Vagina (tissue), 2 donors: ENCODE results near the gene GPM6B. TPM values are rescaled to one million over a fixed set of nuclear protein-coding genes. Genes with fewer than 3 reads are reported as not detected.

Experiments used
- DNase-seq, 2 donors: peaks; one replicate each; pipeline ENCODE4 v3.0.0-alpha.2; 2017; ENCODE audit errors: extremely low spot score in 2 of 2
- H3K27ac ChIP-seq: fragments of 200-600 bp; sonication (generic); one replicate; pipeline ENCODE4 v1.5.1; 2019
- H3K27me3 ChIP-seq: fragments of 200-600 bp; sonication (generic); one replicate; pipeline ENCODE4 v1.5.1; 2019
- H3K36me3 ChIP-seq, 2 donors: fragments of 200-600 bp; sonication (generic); one replicate each; pipeline ENCODE4 v1.5.1; 2017 to 2019
- H3K4me1 ChIP-seq: fragments of 200-600 bp; sonication (generic); one replicate; pipeline ENCODE4 v1.5.1; 2019
- H3K4me3 ChIP-seq, 2 donors: fragments of 200-600 bp; sonication (generic); 1 replicate in 1 of 2; 2 replicates in 1 of 2; pipeline ENCODE4 v1.5.1; 2016 to 2019
- H3K9me3 ChIP-seq: fragments of 200-600 bp; sonication (generic); one replicate; pipeline ENCODE4 v1.5.1; 2019
- POLR2A ChIP-seq, 2 donors: fragments of 450-650 bp; IDR thresholded peaks; one replicate each; pipeline ENCODE4 v1.6.1; 2017; ENCODE audit warnings: antibody characterized with exemption in 2 of 2, mild to moderate bottlenecking in 2 of 2, moderate library complexity in 2 of 2
- POLR2AphosphoS5 ChIP-seq, 2 donors: sonication (generic); formaldehyde crosslinking; IDR thresholded peaks; one replicate each; pipeline ENCODE4 v1.9.0; 2017; ENCODE audit warnings: antibody characterized with exemption in 2 of 2, mild to moderate bottlenecking in 2 of 2, low read depth in 1 of 2; ENCODE audit not compliant: insufficient read depth in 1 of 2
- intact Hi-C: fragments of 100-400 bp; cut with DNase I; formaldehyde crosslinking; loops from one replicate; pipeline ENCODE4 v1.15.1; 2023
- total RNA-seq: library from RNA; depleted of rRNA; stranded (reverse); fragments of >200 nt; gene quantifications from one replicate; pipeline ENCODE4 v1.2.3, GENCODE V29; 2016
- TF ChIP-seq, protein P1 (sequence below), 3 experiments: fragments of 450-650 bp in 2 of 3; fragments of 200-600 bp in 1 of 3; sonication (generic) in 1 of 3; IDR thresholded peaks; one replicate each; pipeline ENCODE4 v1.5.1; 2017 to 2019; ENCODE audit warnings: antibody characterized with exemption in 3 of 3, mild to moderate bottlenecking in 2 of 3, moderate library complexity in 2 of 3

GPM6B gene
- total RNA-seq, 1 donor from 2014 or later: 15.7 TPM

DNA sequence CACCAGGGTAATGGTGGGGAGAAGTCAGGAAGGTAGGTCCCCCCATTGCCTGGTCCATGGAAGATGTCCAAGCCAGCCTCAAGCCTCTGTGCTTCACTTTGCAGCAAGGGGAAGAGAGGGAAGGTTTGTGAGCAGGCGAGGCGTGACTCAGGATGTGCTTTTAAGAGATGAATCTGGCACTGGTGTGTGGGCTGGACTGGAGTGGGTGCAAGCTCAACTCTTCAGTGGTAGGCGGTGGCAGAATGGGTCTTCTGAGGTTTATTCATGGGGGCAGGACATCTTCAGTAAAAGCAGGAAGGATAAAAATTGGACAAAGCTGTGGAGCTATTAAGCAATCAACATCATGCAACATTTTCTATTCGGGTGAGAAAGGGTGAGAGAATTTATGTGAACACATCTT is 19.4 kb downstream of the GPM6B start:
- Histone ChIP-seq H3K4me3 (no peak overlapping the region), H3K36me3 (no peaks in the 10 kb centered on the region), H3K27ac (no peak overlapping the region), H3K27me3 (no peaks in the 10 kb centered on the region), H3K4me1 (no peaks in the 10 kb centered on the region), H3K9me3 (no peaks in the 10 kb centered on the region)
- intact Hi-C loops: no loop called here
- DNase-seq: no peak
- TF ChIP-seq POLR2A (IDR thresholded peaks at IDR 0.05): no peak
- no peak for TF ChIP-seq POLR2AphosphoS5 (IDR thresholded peaks at IDR 0.05; ENCODE audit: insufficient read depth in 1 of 2, low read depth in 1 of 2)
- TF ChIP-seq, protein P1, sequence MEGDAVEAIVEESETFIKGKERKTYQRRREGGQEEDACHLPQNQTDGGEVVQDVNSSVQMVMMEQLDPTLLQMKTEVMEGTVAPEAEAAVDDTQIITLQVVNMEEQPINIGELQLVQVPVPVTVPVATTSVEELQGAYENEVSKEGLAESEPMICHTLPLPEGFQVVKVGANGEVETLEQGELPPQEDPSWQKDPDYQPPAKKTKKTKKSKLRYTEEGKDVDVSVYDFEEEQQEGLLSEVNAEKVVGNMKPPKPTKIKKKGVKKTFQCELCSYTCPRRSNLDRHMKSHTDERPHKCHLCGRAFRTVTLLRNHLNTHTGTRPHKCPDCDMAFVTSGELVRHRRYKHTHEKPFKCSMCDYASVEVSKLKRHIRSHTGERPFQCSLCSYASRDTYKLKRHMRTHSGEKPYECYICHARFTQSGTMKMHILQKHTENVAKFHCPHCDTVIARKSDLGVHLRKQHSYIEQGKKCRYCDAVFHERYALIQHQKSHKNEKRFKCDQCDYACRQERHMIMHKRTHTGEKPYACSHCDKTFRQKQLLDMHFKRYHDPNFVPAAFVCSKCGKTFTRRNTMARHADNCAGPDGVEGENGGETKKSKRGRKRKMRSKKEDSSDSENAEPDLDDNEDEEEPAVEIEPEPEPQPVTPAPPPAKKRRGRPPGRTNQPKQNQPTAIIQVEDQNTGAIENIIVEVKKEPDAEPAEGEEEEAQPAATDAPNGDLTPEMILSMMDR (IDR thresholded peaks at IDR 0.05): no peak

- Histone ChIP-seq H3K27me3 (no peaks in the 10 kb centered on the region), H3K27ac (no peak overlapping the region), H3K9me3 (no peaks in the 10 kb centered on the region), H3K36me3 (no peaks in the 10 kb centered on the region), H3K4me1 (no peaks in the 10 kb centered on the region), H3K4me3 (no peak overlapping the region)
- intact Hi-C loops: no loop called here
- no peak for DNase-seq
- TF ChIP-seq POLR2AphosphoS5 (IDR thresholded peaks at IDR 0.05; ENCODE audit: insufficient read depth in 1 of 2, low read depth in 1 of 2) (no peak), POLR2A (IDR thresholded peaks at IDR 0.05) (no peak)
- TF ChIP-seq, protein P1 (IDR thresholded peaks at IDR 0.05): no peak
Observed at GRCh38 chrX:13794417-13794816, 22.5 kb downstream of the GPM6B start.

- no peak overlapping the region for H3K4me3 ChIP-seq
- no peaks in the 10 kb centered on the region for H3K4me1 ChIP-seq
Observed at GRCh38 chrX:13793897-13794296, 23.0 kb downstream of the GPM6B start.

GRCh38 chrX:13791559-13791958 is 25.3 kb downstream of the GPM6B start:
- DNase-seq: no peak
- TF ChIP-seq POLR2A (IDR thresholded peaks at IDR 0.05): no peak
- TF ChIP-seq POLR2AphosphoS5 (IDR thresholded peaks at IDR 0.05; ENCODE audit: insufficient read depth in 1 of 2, low read depth in 1 of 2): no peak
- TF ChIP-seq, protein P1 (IDR thresholded peaks at IDR 0.05): no peak
- H3K27ac ChIP-seq: peak overlapping the region; percentile 48

More at GRCh38 chrX:13793897-13794296, 23.0 kb downstream of the GPM6B start:
- Histone ChIP-seq H3K27ac (no peak overlapping the region), H3K36me3 (no peaks in the 10 kb centered on the region), H3K9me3 (no peaks in the 10 kb centered on the region), H3K27me3 (no peaks in the 10 kb centered on the region)
- TF ChIP-seq, protein P1 (IDR thresholded peaks at IDR 0.05): no peak
- no peak for TF ChIP-seq POLR2AphosphoS5 (IDR thresholded peaks at IDR 0.05; ENCODE audit: insufficient read depth in 1 of 2, low read depth in 1 of 2)
- no peak for TF ChIP-seq POLR2A (IDR thresholded peaks at IDR 0.05)
- no peak for DNase-seq
- intact Hi-C loops: no loop called here

GRCh38 chrX:13791145-13791544 is 25.7 kb downstream of the GPM6B start:
- intact Hi-C loops: no loop called here
- H3K27me3 ChIP-seq: no peaks in the 10 kb centered on the region
- H3K9me3 ChIP-seq: no peaks in the 10 kb centered on the region
- TF ChIP-seq, protein P1 (IDR thresholded peaks at IDR 0.05): no peak
- TF ChIP-seq POLR2A (IDR thresholded peaks at IDR 0.05): no peak
- TF ChIP-seq POLR2AphosphoS5 (IDR thresholded peaks at IDR 0.05; ENCODE audit: insufficient read depth in 1 of 2, low read depth in 1 of 2): no peak
- no peak for DNase-seq
- peak overlapping the region; percentile 48 for H3K27ac ChIP-seq
- no peak overlapping the region for H3K4me3 ChIP-seq
- H3K36me3 ChIP-seq: no peaks in the 10 kb centered on the region
- no peaks in the 10 kb centered on the region for H3K4me1 ChIP-seq

More at GRCh38 chrX:13791559-13791958, 25.3 kb downstream of the GPM6B start:
- no peak overlapping the region for H3K4me3 ChIP-seq
- H3K9me3 ChIP-seq: no peaks in the 10 kb centered on the region
- H3K27me3 ChIP-seq: no peaks in the 10 kb centered on the region
- H3K4me1 ChIP-seq: no peaks in the 10 kb centered on the region
- no peaks in the 10 kb centered on the region for H3K36me3 ChIP-seq
- intact Hi-C loops: no loop called here
